K562 (cell line): ENCODE results near the gene POLR1A. TPM values are rescaled to one million over a fixed set of nuclear protein-coding genes. Genes with fewer than 3 reads are reported as not detected.

Experiments used
- ATAC-seq: fragments of 200-7000 bp; cut with Tn5 transposase; 3 replicates; pipeline ENCODE4 v1.9.1; 2020; ENCODE audit warnings: moderate library complexity
- BruUV-seq: library from RNA; stranded (reverse); fragments of 400-500 nt; replicated peaks from 2 replicates; lab custom pipeline; 2021; lab: Mats Ljungman, UMichigan
- CTCF ChIA-PET: fragments of 300-600 bp; formaldehyde crosslinking; extraction: SDS; loops from one replicate; lab custom pipeline; 2021; ENCODE audit warnings: low intra/inter-chr PET ratio; lab: Yijun Ruan, JAX
- POLR2A ChIA-PET: fragments of 300-600, 350-650 bp; sonication (Branson Sonifier 250); formaldehyde crosslinking; extraction: SDS; loops from one replicate; lab custom pipeline; 2021; ENCODE audit warnings: antibody characterized with exemption, inconsistent platforms; lab: Yijun Ruan, JAX
- DNase-seq, 4 experiments: peaks; one replicate each; pipeline versions ENCODE4 v3.0.0 to v3.0.0-alpha.2; 2011 to 2018; ENCODE audit warnings: low spot score in 3 of 4, mixed read lengths in 3 of 4; ENCODE audit errors: extremely low read depth in 1 of 4
- FAIRE-seq: peaks from 2 replicates; lab custom pipeline; 2011; peaks lifted over from hg19 to GRCh38; lab: Jason Lieb, UNC
- H2AFZ ChIP-seq: 2 replicates; pipeline ENCODE4 v1.6.0; 2011; ENCODE audit warnings: low read depth, low read length, control low read depth, inconsistent platforms
- H3K27ac ChIP-seq: fragments of 200-600 bp; 3 replicates; pipeline ENCODE4 v1.8.0; 2011; ENCODE audit warnings: low read depth, mild to moderate bottlenecking, control low read depth, inconsistent platforms, low read length, moderate library complexity, mixed read lengths; ENCODE audit errors: extremely low read depth
- H3K27me3 ChIP-seq, 2 experiments: fragments of 300-600 bp in 1 of 2; 2 replicates in 1 of 2; 3 replicates in 1 of 2; pipeline versions ENCODE4 v1.6.0 to v1.8.0; 2011; ENCODE audit warnings: inconsistent platforms in 2 of 2, low read length in 2 of 2, mild to moderate bottlenecking in 1 of 2, mixed read lengths in 1 of 2, moderate library complexity in 1 of 2; ENCODE audit not compliant: control insufficient read depth in 2 of 2, insufficient read depth in 2 of 2
- H3K36me3 ChIP-seq: fragments of 300-600 bp; 3 replicates; pipeline ENCODE4 v1.8.0; 2011; ENCODE audit warnings: mild to moderate bottlenecking, low read length, inconsistent platforms; ENCODE audit not compliant: control insufficient read depth, insufficient read depth
- H3K4me1 ChIP-seq, 2 experiments: fragments of 200-600 bp in 1 of 2; replicated peaks in 1 of 2; 2 replicates in 1 of 2; 3 replicates in 1 of 2; pipeline versions ENCODE4 v1.5.1 to v1.8.0; 2011; ENCODE audit warnings: inconsistent platforms in 2 of 2, low read length in 2 of 2, mild to moderate bottlenecking in 1 of 2, mixed read lengths in 1 of 2, moderate library complexity in 1 of 2; ENCODE audit not compliant: control insufficient read depth in 2 of 2, insufficient read depth in 2 of 2
- H3K4me2 ChIP-seq: 2 replicates; pipeline ENCODE4 v1.6.1; 2011; ENCODE audit warnings: low read length, control low read depth, inconsistent platforms, mixed read lengths; ENCODE audit not compliant: insufficient read depth
- H3K4me3 ChIP-seq: fragments of 200-600 bp; sonication (generic), shearing (Covaris generic); 2 replicates; pipeline ENCODE4 v1.5.1; 2016; ENCODE audit warnings: control low read depth, inconsistent platforms
- H3K79me2 ChIP-seq: fragments of 200-600 bp; 3 replicates; pipeline ENCODE4 v1.8.0; 2011; ENCODE audit warnings: low read length, inconsistent platforms; ENCODE audit not compliant: control insufficient read depth, insufficient read depth
- H3K9ac ChIP-seq, 2 experiments: 2 replicates each; pipeline versions ENCODE4 v1.6.0 to v1.6.1; 2011; ENCODE audit warnings: low read depth in 2 of 2, low read length in 2 of 2, control low read depth in 1 of 2, inconsistent platforms in 1 of 2, mild to moderate bottlenecking in 1 of 2, mixed read lengths in 1 of 2; ENCODE audit not compliant: insufficient read depth in 1 of 2
- H3K9me1 ChIP-seq: one replicate; pipeline ENCODE4 v1.6.0; 2011; ENCODE audit warnings: inconsistent platforms, mild to moderate bottlenecking, low read length, moderate library complexity; ENCODE audit not compliant: control insufficient read depth, insufficient read depth
- H3K9me3 ChIP-seq: replicated peaks from 2 replicates; pipeline ENCODE4 v1.5.1; 2011; ENCODE audit warnings: low read depth, low read length, inconsistent platforms; ENCODE audit not compliant: control insufficient read depth, insufficient read depth
- H4K20me1 ChIP-seq: replicated peaks from 2 replicates; pipeline ENCODE4 v1.6.1; 2011; ENCODE audit warnings: low read length, inconsistent platforms, mixed read lengths; ENCODE audit not compliant: control insufficient read depth, insufficient read depth
- CBFA2T3 ChIP-seq: fragments of 450-650 bp; IDR thresholded peaks from 2 replicates; pipeline ENCODE4 v1.6.1; 2017
- PCBP2 ChIP-seq: fragments of 200-400 bp; formaldehyde crosslinking; IDR thresholded peaks from 2 replicates; pipeline ENCODE4 v1.6.1; 2018; ENCODE audit warnings: low read length, low read depth, mild to moderate bottlenecking, moderate library complexity; ENCODE audit not compliant: poor library complexity, severe bottlenecking
- RNF2 ChIP-seq: sonication (generic); IDR thresholded peaks from 2 replicates; pipeline ENCODE4 v1.6.1; 2016
- WGBS: fragments of 100-300 bp; shearing (Covaris generic); methylation state at CpG from one replicate; pipeline ENCODE4 v1.1.6; 2016; ENCODE audit warnings: low coverage, mixed read lengths; ENCODE audit not compliant: insufficient coverage; ENCODE audit errors: missing lambda C conversion rate; 5-methylcytosine and 5-hydroxymethylcytosine counted together
- in situ Hi-C: fragments of 300-500 bp; cut with MboI; formaldehyde crosslinking; loops from 4 replicates; pipeline ENCODE4 v1.15.0; 2018; ENCODE audit warnings: inconsistent platforms, mixed read lengths
- intact Hi-C: fragments of 100-400 bp; cut with micrococcal nuclease; formaldehyde crosslinking; loops from 2 replicates; pipeline ENCODE4 v1.14.2; 2022
- polyA plus RNA-seq, 8 experiments: library from polyadenylated mRNA; depleted of rRNA in 4 of 8; stranded (reverse) in 5 of 8; unstranded in 3 of 8; fragments of >200 nt; fragmentation: Nextera tagmentation in 2 of 8; fragmentation: Illumina TruSeq in 1 of 8; extraction: Ambion mirVana in 2 of 8; extraction: Trizol in 1 of 8; gene quantifications; 2 replicates each; pipeline versions ENCODE4 v1.2.1 to v1.2.3, GENCODE V29; 2011 to 2014; ENCODE audit warnings: inconsistent platforms in 1 of 8, missing spikeins in 1 of 8
- total RNA-seq, 7 experiments: library from RNA; depleted of rRNA in 6 of 7; stranded (reverse); fragments of >200 nt in 6 of 7; fragmentation: Illumina TruSeq in 2 of 7; extraction: Trizol in 2 of 7; gene quantifications; 2 replicates each; pipeline versions ENCODE4 v1.2.1 to v1.2.3, GENCODE V29; 2011 to 2021; ENCODE audit warnings: low replicate concordance in 1 of 7
- TF ChIP-seq, protein P1 (sequence below), 2 experiments: fragments of 450-650 bp; conservative IDR thresholded peaks; 2 replicates each; pipeline ENCODE4 v1.6.1; 2017; ENCODE audit warnings: mild to moderate bottlenecking in 2 of 2, moderate library complexity in 2 of 2

The POLR1A gene
- total and polyA plus RNA-seq, 9 of the 15 experiments (the other 6 are each of a cell fraction or from before 2014, with no cell fraction given) = 3.0 to 72.1 (median 21.8) TPM

- TF ChIP-seq PCBP2 (no peak), RNF2 (no peak)
- TF ChIP-seq, all 486 proteins: peak for 3
Observed at GRCh38 chr2:86066915-86067314, 38.8 kb downstream of the POLR1A start (continued).

GRCh38 chr2:86066007-86066578, 39.6 kb downstream of the POLR1A start:
- intact Hi-C loops = no loop called here
- POLR2A ChIA-PET = interaction anchor here (1.0 kb wide), 1 partner anchor 22 kb away, joined by 3 read pairs; no protein-coding TSS in a partner anchor
- 76% methylated on average over 7 of the region's 7 CpGs for WGBS

More at GRCh38 chr2:86066007-86066578, 39.6 kb downstream of the POLR1A start:
- Histone ChIP-seq H3K79me2 (no peaks in the 10 kb centered on the region), H3K4me3 (no peak overlapping the region), H4K20me1 (no peaks in the 10 kb centered on the region), H3K9me1 (no peaks in the 10 kb centered on the region), H3K27ac (no peak overlapping the region), H3K4me1 (no peaks in the 10 kb centered on the region), H2AFZ (no peak overlapping the region), H3K9ac (no peak overlapping the region), H3K36me3 (peaks cover 97% of the 10 kb centered on the region), H3K27me3 (no peaks in the 10 kb centered on the region), H3K9me3 (peaks cover 2% of the 10 kb centered on the region; the same call in 1 of the 2 replicates), H3K4me2 (no peak overlapping the region)
- no peak for DNase-seq
- no TSS peak for BruUV-seq
- no peak for FAIRE-seq
- in situ Hi-C loops = no loop called here
- CTCF ChIA-PET = interaction anchor here (1.1 kb wide), 1 partner anchor 241 kb away, joined by 3 read pairs; no protein-coding TSS in a partner anchor
- TF ChIP-seq CBFA2T3 = peak; percentile 27
- TF ChIP-seq, protein P1, sequence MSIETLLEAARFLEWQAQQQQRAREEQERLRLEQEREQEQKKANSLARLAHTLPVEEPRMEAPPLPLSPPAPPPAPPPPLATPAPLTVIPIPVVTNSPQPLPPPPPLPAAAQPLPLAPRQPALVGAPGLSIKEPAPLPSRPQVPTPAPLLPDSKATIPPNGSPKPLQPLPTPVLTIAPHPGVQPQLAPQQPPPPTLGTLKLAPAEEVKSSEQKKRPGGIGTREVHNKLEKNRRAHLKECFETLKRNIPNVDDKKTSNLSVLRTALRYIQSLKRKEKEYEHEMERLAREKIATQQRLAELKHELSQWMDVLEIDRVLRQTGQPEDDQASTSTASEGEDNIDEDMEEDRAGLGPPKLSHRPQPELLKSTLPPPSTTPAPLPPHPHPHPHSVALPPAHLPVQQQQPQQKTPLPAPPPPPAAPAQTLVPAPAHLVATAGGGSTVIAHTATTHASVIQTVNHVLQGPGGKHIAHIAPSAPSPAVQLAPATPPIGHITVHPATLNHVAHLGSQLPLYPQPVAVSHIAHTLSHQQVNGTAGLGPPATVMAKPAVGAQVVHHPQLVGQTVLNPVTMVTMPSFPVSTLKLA (conservative IDR thresholded peaks at IDR 0.05) = no peak
- no peak for ATAC-seq
